Stimulated activated CD4-positive, alpha-beta T cell treated with anti-CD3 and anti-CD28 coated beads, Interleukin-4, amount 100 ng/mL, for 4 hours (primary cell): Measurements from ENCODE around the gene C2CD4A.
"Not testable (repeated sequence)": the region's sequence is repeated elsewhere in the genome, so short reads cannot be mapped to it uniquely, and the experiment has no call there.

Experiments
- DNase-seq, 2 experiments: peaks; one replicate each; pipeline ENCODE4 v3.0.0-alpha.2; 2020

Gene C2CD4A

GRCh38 chr15:62066663-62067447 lies at the start of gene C2CD4A:
TSS of gene C2CD4A (plus strand) at chr15:62066977. CDS start at chr15:62067614, 637 bp downstream.
- DNase-seq, result peak; percentile 53 to 55

GRCh38 chr15:62020576-62021160 lies 46.1 kb upstream of the C2CD4A start:
- no peak for DNase-seq

- DNase-seq, result no peak
Observed at GRCh38 chr15:62021991-62022600, 44.7 kb upstream of the C2CD4A start.

- DNase-seq, result no peak
Observed at GRCh38 chr15:62026487-62027262, 40.1 kb upstream of the C2CD4A start.

GRCh38 chr15:62027263-62027565 lies 39.6 kb upstream of the C2CD4A start:
- no peak for DNase-seq

- DNase-seq, result no peak
Observed at GRCh38 chr15:62027916-62028315, 38.9 kb upstream of the C2CD4A start.

GRCh38 chr15:62035256-62035924 lies 31.4 kb upstream of the C2CD4A start:
- DNase-seq, result no peak

- DNase-seq, result no peak
Observed at GRCh38 chr15:62046078-62046743, 20.6 kb upstream of the C2CD4A start.

- DNase-seq, result no peak
Observed at GRCh38 chr15:62047282-62047827, 19.4 kb upstream of the C2CD4A start.

GRCh38 chr15:62048254-62048653 lies 18.5 kb upstream of the C2CD4A start:
- DNase-seq, result not testable (repeated sequence)

- no peak for DNase-seq
Observed at GRCh38 chr15:62050115-62050514, 16.7 kb upstream of the C2CD4A start.

- DNase-seq, result no peak
Observed at GRCh38 chr15:62051166-62051565, 15.6 kb upstream of the C2CD4A start.

GRCh38 chr15:62052713-62053112 lies 14.1 kb upstream of the C2CD4A start:
- no peak for DNase-seq

- no peak for DNase-seq
Observed at GRCh38 chr15:62053439-62054085, 13.2 kb upstream of the C2CD4A start.

GRCh38 chr15:62054979-62055378 lies 11.8 kb upstream of the C2CD4A start:
- DNase-seq, result no peak

- DNase-seq, result no peak
Observed at GRCh38 chr15:62057341-62057980, 9.3 kb upstream of the C2CD4A start.

GRCh38 chr15:62058327-62059028 lies 8.3 kb upstream of the C2CD4A start:
- DNase-seq, result no peak

GRCh38 chr15:62059108-62059815 lies 7.5 kb upstream of the C2CD4A start:
- DNase-seq, result no peak

- DNase-seq, result peak; percentile 35 to 57
Observed at GRCh38 chr15:62059816-62060112, 7.0 kb upstream of the C2CD4A start.
